Measurements from ENCODE around the gene USP11.

The USP11 gene

GRCh38 chrX:47198026-47198686, 34.7 kb upstream of the USP11 start:
- no peak for DNase-seq
- TF ChIP-seq POLR2A (IDR thresholded peaks at IDR 0.05; ENCODE audit: low read length): no peak
- no peak for TF ChIP-seq GATA1 (IDR thresholded peaks at IDR 0.05; ENCODE audit: low read depth, low read length)

GRCh38 chrX:47198687-47199080, 34.1 kb upstream of the USP11 start:
- TF ChIP-seq GATA1 (IDR thresholded peaks at IDR 0.05; ENCODE audit: low read depth, low read length) (no peak), POLR2A (IDR thresholded peaks at IDR 0.05; ENCODE audit: low read length) (no peak)

GRCh38 chrX:47199286-47199685, 33.5 kb upstream of the USP11 start:
- TF ChIP-seq POLR2A (IDR thresholded peaks at IDR 0.05; ENCODE audit: low read length) (no peak), GATA1 (IDR thresholded peaks at IDR 0.05; ENCODE audit: low read depth, low read length) (no peak)
- no peak for DNase-seq

More at GRCh38 chrX:47198687-47199080, 34.1 kb upstream of the USP11 start:
- no peak for DNase-seq

GRCh38 chrX:47200385-47201150, 32.2 kb upstream of the USP11 start:
- TF ChIP-seq GATA1 (IDR thresholded peaks at IDR 0.05; ENCODE audit: low read depth, low read length) (no peak), POLR2A (IDR thresholded peaks at IDR 0.05; ENCODE audit: low read length) (no peak)
- peak in 1 of 2 experiments; percentile 36 for DNase-seq

- TF ChIP-seq GATA1 (IDR thresholded peaks at IDR 0.05; ENCODE audit: low read depth, low read length): no peak
- no peak for TF ChIP-seq POLR2A (IDR thresholded peaks at IDR 0.05; ENCODE audit: low read length)
- no peak for DNase-seq
Observed at GRCh38 chrX:47201345-47201944, 31.4 kb upstream of the USP11 start.

GRCh38 chrX:47202316-47202715, 30.5 kb upstream of the USP11 start:
- TF ChIP-seq POLR2A (IDR thresholded peaks at IDR 0.05; ENCODE audit: low read length) (no peak), GATA1 (IDR thresholded peaks at IDR 0.05; ENCODE audit: low read depth, low read length) (no peak)
- no peak for DNase-seq

- DNase-seq: no peak
Observed at GRCh38 chrX:47202877-47203276, 29.9 kb upstream of the USP11 start.

GRCh38 chrX:47204970-47205369, 27.8 kb upstream of the USP11 start:
- TF ChIP-seq GATA1 (IDR thresholded peaks at IDR 0.05; ENCODE audit: low read depth, low read length) (no peak), POLR2A (IDR thresholded peaks at IDR 0.05; ENCODE audit: low read length) (no peak)
- no peak for DNase-seq

More at GRCh38 chrX:47202877-47203276, 29.9 kb upstream of the USP11 start:
- TF ChIP-seq POLR2A (IDR thresholded peaks at IDR 0.05; ENCODE audit: low read length): no peak
- no peak for TF ChIP-seq GATA1 (IDR thresholded peaks at IDR 0.05; ENCODE audit: low read depth, low read length)

- no peak for DNase-seq
- TF ChIP-seq POLR2A (IDR thresholded peaks at IDR 0.05; ENCODE audit: low read length): no peak
- TF ChIP-seq GATA1 (IDR thresholded peaks at IDR 0.05; ENCODE audit: low read depth, low read length): no peak
Observed at GRCh38 chrX:47206316-47206715, 26.5 kb upstream of the USP11 start.

GRCh38 chrX:47208108-47208507, 24.7 kb upstream of the USP11 start:
- DNase-seq: no peak
- TF ChIP-seq GATA1 (IDR thresholded peaks at IDR 0.05; ENCODE audit: low read depth, low read length) (no peak), POLR2A (IDR thresholded peaks at IDR 0.05; ENCODE audit: low read length) (no peak)

GRCh38 chrX:47209508-47210238, 23.1 kb upstream of the USP11 start:
- TF ChIP-seq GATA1 (IDR thresholded peaks at IDR 0.05; ENCODE audit: low read depth, low read length): no peak
- TF ChIP-seq POLR2A (IDR thresholded peaks at IDR 0.05; ENCODE audit: low read length): no peak
- no peak for DNase-seq

- no peak for TF ChIP-seq GATA1 (IDR thresholded peaks at IDR 0.05; ENCODE audit: low read depth, low read length)
- TF ChIP-seq POLR2A (IDR thresholded peaks at IDR 0.05; ENCODE audit: low read length): no peak
- DNase-seq: no peak
Observed at GRCh38 chrX:47210661-47211425, 22.0 kb upstream of the USP11 start.

Measured in erythroblast (primary cell).